Glomerular endothelial cell (primary cell): ENCODE measurements around the gene DNAJC28. TPM values are rescaled to one million over a fixed set of nuclear protein-coding genes. Genes with fewer than 3 reads are reported as not detected.
"Not testable (repeated sequence)": the region's sequence is repeated elsewhere in the genome, so short reads cannot be mapped to it uniquely, and the experiment has no call there.

Source experiments
- DNase-seq: peaks from one replicate; pipeline ENCODE4 v3.0.0-alpha.2; 2011; ENCODE audit warnings: low read depth, low spot score; ENCODE audit errors: extremely low read depth
- total RNA-seq: library from RNA; depleted of rRNA; stranded (reverse); fragments of >200 nt; gene quantifications from 2 replicates; pipeline ENCODE4 v1.2.3, GENCODE V29; 2015

The DNAJC28 gene
- total RNA-seq, 1 donor from 2014 or later, result 1.8 TPM

GRCh38 chr21:33487996-33488395 lies 3.5 kb downstream of the DNAJC28 start:
- DNase-seq, result no peak

- DNase-seq, result no peak
Measured at GRCh38 chr21:33481314-33481943, 10.1 kb downstream of the DNAJC28 start.

DNA sequence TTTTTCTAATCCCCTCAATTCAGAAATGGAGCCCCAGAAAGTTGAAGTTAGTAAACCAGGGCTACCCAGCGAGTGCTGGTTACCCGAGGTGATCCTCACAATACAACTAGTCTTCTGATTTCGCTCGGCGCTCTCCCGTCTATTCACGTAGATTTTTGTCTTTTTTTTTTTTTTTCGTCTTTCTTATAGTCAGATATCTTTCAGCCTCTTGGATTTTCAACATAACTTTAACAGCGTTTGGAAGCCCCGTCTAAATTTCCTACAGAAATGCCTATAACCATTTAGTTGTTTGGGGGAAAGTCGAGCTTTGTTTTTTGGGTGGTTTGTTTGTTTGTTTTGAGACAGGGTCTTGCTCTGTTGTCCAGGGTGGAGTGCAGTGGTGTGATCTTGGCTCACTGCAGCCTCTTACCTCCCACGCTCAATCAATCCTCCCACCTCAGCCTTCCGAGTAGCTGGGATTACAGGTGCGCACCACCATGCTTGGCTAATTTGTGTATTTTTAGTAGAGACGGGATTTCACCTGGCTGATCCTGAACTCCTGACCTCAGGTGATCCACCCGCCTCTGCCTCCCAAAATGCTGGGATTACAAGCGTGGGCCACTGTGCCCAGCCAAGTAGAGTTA lies 10.9 kb downstream of the DNAJC28 start:
- no peak for DNase-seq

GRCh38 chr21:33479679-33480480 lies 11.6 kb downstream of the DNAJC28 start, which contains the start of gene TMEM50B:
Gene TMEM50B (minus strand): TSS chr21:33479974. CDS start chr21:33468885, 11,089 bp downstream.
- peak; percentile 41 for DNase-seq

- DNase-seq, result no peak
Measured at GRCh38 chr21:33478935-33479678, 12.4 kb downstream of the DNAJC28 start.

DNA sequence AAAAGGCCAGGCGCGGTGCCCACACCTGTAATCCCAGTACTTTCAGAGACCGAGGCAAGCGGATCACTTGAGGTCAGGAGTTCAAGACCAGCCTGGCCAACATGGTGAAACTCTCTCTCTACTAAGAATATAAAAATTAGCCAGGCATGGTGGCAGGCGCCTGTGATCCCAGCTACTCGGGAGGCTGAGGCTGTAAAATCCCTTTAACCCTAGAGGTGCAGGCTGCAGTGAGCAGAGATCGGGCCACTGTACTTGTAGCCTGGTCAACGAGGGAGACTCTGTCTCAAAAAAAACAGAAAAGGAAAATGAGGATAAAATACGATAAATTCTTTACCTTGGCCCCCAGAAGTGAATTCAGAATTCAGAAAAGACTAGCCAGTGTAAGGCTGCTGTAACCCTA lies 13.3 kb downstream of the DNAJC28 start:
- no peak for DNase-seq

GRCh38 chr21:33477066-33477465 lies 14.4 kb downstream of the DNAJC28 start:
- DNase-seq, result no peak

DNA sequence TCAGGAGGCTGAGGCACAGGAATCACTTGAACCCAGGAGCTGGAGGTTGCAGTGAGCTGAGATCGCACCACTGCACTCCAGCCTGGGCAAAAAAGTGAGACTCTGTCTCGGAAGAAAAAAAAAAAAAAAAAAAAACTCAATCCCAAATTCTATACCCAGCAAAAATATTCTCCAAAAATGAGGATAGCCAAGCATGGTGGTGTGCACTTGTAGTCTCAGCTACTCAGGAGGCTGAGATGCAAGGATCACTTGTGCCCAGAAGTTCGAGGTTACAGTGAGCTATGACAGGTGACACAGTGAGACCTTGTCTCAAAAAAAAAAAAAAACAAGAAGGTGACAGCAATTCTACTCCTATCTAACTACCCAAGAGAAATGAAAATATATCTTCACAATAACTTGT lies 18.2 kb downstream of the DNAJC28 start:
- DNase-seq, result no peak

DNA sequence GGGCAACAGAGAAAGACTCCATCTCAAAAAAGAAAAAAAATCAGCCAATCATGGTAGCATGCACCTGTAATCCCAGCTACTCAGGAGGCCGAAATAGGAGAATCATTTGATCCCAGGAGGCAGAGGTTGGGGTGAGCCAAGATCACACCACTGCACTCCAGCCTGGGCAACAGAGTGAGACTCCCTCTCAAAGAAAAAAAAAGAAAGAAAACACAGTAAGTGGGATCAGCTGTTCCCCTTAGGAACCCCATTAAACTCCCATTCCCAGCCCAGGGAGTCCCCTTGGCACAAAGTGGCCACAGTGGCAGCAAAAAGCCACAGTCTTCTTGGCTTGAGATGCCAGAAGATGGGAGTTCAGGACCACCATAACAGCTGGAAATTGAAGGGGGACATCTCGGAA lies 20.8 kb downstream of the DNAJC28 start:
- no peak for DNase-seq

DNA sequence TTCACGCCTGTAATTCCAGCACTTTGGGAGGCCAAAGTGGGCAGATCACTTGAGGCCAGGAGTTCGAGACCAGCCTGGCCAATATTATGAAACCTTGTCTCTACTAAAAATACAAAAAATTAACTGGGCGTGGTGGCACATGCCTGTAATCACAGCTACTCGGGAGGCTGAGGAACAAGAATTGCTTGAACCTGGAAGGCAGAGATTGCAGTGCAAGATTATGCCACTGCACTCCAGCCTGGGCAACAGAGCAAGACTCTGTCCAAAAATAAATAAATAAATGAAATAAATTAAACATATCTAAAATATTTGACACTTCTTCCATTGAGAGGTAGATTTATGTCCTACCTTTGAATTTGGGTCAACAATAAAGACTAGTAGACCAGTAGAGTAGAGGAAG lies 22.3 kb downstream of the DNAJC28 start:
- DNase-seq, result not testable (repeated sequence)

DNA sequence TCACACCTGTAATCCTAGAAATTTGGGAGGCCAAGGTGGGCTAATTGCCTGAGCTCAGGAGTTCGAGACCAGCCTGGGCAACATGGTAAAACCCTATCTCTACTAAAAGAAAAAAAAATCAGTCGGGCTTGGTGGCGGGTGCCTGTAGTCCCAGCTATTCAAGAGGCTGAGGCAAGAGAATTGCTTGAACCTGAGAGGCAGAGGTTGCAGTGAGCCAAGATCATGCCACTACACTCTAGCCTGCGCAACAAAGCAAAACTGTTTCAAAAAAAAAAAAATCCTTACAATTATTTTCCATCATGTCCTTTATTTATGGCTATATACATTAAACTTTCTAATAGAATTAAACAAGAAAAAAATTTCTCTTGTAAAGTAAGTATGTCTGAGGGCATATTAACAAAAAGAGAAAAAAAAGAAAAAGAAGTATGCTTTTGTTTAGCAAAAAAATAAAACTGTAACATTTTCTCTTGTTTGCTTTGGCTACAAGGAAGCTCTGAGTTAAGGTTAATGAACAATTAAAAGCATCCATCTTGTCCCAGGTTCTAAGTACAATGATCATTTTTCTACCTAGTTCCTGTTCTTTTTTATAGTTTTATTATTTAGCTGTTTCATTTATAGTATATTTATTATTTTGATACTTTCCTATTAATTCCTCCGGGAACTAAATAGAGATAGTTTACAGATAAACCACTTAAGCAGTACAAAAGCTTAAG lies 29.8 kb downstream of the DNAJC28 start:
- no peak for DNase-seq

- no peak for DNase-seq
Measured at GRCh38 chr21:33458861-33459260, 32.7 kb downstream of the DNAJC28 start.

- no peak for DNase-seq
Measured at GRCh38 chr21:33455686-33456446, 35.6 kb downstream of the DNAJC28 start.

GRCh38 chr21:33452362-33452761 lies 39.2 kb downstream of the DNAJC28 start:
- DNase-seq, result no peak

- DNase-seq, result no peak
Measured at GRCh38 chr21:33451634-33452071, 39.9 kb downstream of the DNAJC28 start.

DNA sequence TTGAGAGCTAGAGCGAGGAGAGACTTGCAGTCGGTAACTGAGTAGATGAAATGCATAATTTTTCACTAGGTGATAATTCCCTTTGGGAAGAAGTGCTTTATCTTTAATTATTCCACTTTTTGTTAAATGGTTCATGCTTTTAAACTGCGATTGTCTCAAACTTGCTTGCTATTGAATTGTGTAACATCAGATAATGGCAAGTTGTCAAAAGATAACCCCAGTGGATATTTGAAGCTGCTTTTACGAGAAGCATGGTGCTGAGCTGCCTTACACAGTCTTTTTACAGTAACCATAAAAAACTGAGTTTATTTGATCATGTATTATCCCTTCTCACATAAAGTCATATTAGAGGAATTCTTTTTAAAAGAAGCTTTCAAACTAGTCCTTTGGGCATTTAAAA lies 41.9 kb downstream of the DNAJC28 start:
- DNase-seq, result no peak

- DNase-seq, result not testable (repeated sequence)
Measured at GRCh38 chr21:33446620-33447019, 44.9 kb downstream of the DNAJC28 start.

GRCh38 chr21:33444499-33444898 lies 47.0 kb downstream of the DNAJC28 start:
- DNase-seq, result no peak

- no peak for DNase-seq
Measured at GRCh38 chr21:33443194-33443593, 48.3 kb downstream of the DNAJC28 start.
